Measurements from ENCODE around the gene PRRC2B.

- TF ChIP-seq EZH2 (conservative IDR thresholded peaks at IDR 0.05; ENCODE audit: low read depth, low read length) = no peak
- no peak for TF ChIP-seq RFX5 (IDR thresholded peaks at IDR 0.05; ENCODE audit: low read depth, low read length)
- TF ChIP-seq PHF5A (CRISPR knock-in tag; IDR thresholded peaks at IDR 0.05; ENCODE audit: low read depth, unreplicated experiment) = no peak
- no peak for TF ChIP-seq ZNF607 (CRISPR knock-in tag; IDR thresholded peaks at IDR 0.05; ENCODE audit: borderline replicate concordance)
- TF ChIP-seq TBP (CRISPR knock-in tag; IDR thresholded peaks at IDR 0.05) = no peak
- TF ChIP-seq ZNF780A (CRISPR knock-in tag; IDR thresholded peaks at IDR 0.05) = no peak
- TF ChIP-seq ZNF430 (CRISPR knock-in tag; IDR thresholded peaks at IDR 0.05) = no peak
- TF ChIP-seq PBX3 (CRISPR knock-in tag; IDR thresholded peaks at IDR 0.05; ENCODE audit: borderline replicate concordance) = no peak
- TF ChIP-seq E2F1 (CRISPR knock-in tag; IDR thresholded peaks at IDR 0.05) = no peak
- no peak for TF ChIP-seq CTCF (CRISPR knock-in tag; IDR thresholded peaks at IDR 0.05)
- no peak for TF ChIP-seq PHF21A (CRISPR knock-in tag; IDR thresholded peaks at IDR 0.05)
- no peak for TF ChIP-seq REST (IDR thresholded peaks at IDR 0.05; ENCODE audit: borderline replicate concordance in 1 of 2, low read depth in 1 of 2, low read length in 2 of 2)
- no peak for TF ChIP-seq TFAP4 (IDR thresholded peaks at IDR 0.05; ENCODE audit: borderline replicate concordance, low read depth)
- TF ChIP-seq ZNF644 (CRISPR knock-in tag; IDR thresholded peaks at IDR 0.05; ENCODE audit: low read depth) = no peak
These were observed 10.7 kb downstream of the PRRC2B start for GRCh38 chr9:131404581-131404980.
